Aorta (tissue), 5 donors: ENCODE data around the gene CAMK2D. TPM values are rescaled to one million over a fixed set of nuclear protein-coding genes. Genes with fewer than 3 reads are reported as not detected.

Source experiments
- ATAC-seq: fragments of 200-7000 bp; cut with Tn5 transposase; one replicate; pipeline ENCODE4 v1.9.1; 2022; ENCODE audit warnings: moderate library complexity; ENCODE audit not compliant: low FRiP score
- DNase-seq, 2 donors: peaks; one replicate each; pipeline ENCODE4 v3.0.0-alpha.2; 2020
- H3K27ac ChIP-seq, 2 donors: one replicate each; pipeline ENCODE4 v1.5.1; 2013; ENCODE audit warnings: low read length in 2 of 2, mild to moderate bottlenecking in 2 of 2, moderate library complexity in 2 of 2, control low read depth in 1 of 2, inconsistent platforms in 1 of 2, low read depth in 1 of 2
- H3K27me3 ChIP-seq, 2 donors: one replicate each; pipeline ENCODE4 v1.6.1; 2013; ENCODE audit warnings: control low read depth in 1 of 2, low read length in 1 of 2, mild to moderate bottlenecking in 1 of 2, moderate library complexity in 1 of 2; ENCODE audit not compliant: insufficient read depth in 2 of 2, control insufficient read depth in 1 of 2
- H3K36me3 ChIP-seq, 2 donors: one replicate each; pipeline ENCODE4 v1.6.1; 2013; ENCODE audit warnings: control low read depth in 1 of 2, low read length in 1 of 2, mild to moderate bottlenecking in 1 of 2; ENCODE audit not compliant: insufficient read depth in 2 of 2, control insufficient read depth in 1 of 2
- H3K4me1 ChIP-seq, 2 donors: one replicate each; pipeline ENCODE4 v1.6.1; 2013; ENCODE audit warnings: low read length in 2 of 2, control low read depth in 1 of 2, mild to moderate bottlenecking in 1 of 2, moderate library complexity in 1 of 2; ENCODE audit not compliant: insufficient read depth in 2 of 2, control insufficient read depth in 1 of 2
- H3K4me3 ChIP-seq, 2 donors: one replicate each; pipeline ENCODE4 v1.5.1; 2013; ENCODE audit warnings: low read length in 2 of 2, control low read depth in 1 of 2, mild to moderate bottlenecking in 1 of 2
- H3K9me3 ChIP-seq: one replicate; pipeline ENCODE4 v1.6.1; 2013; ENCODE audit warnings: mild to moderate bottlenecking, low read length; ENCODE audit not compliant: control insufficient read depth
- WGBS, 2 donors: extraction: QIAGEN DNeasy Blood & Tissue Kit; methylation state at CpG; one replicate each; pipeline ENCODE4 v1.1.7; 2013; 5-methylcytosine and 5-hydroxymethylcytosine counted together
- intact Hi-C, 2 donors: fragments of 100-400 bp; cut with DNase I; formaldehyde crosslinking; loops; one replicate each; pipeline versions ENCODE4 v1.14.2 to v1.15.0; 2022
- polyA plus RNA-seq, 2 donors: library from polyadenylated mRNA; stranded (reverse); fragments of 200-250 nt; gene quantifications; one replicate each; pipeline ENCODE4 v1.2.3, GENCODE V29; 2013
- total RNA-seq, 2 donors: library from RNA; stranded (reverse); fragmentation: NEBNext Ultra II Directional; extraction: Animal tissue kit (Norgen Biotek cat#: 25700); gene quantifications; one replicate each; pipeline ENCODE4 v1.2.1, GENCODE V29; 2021
- donor health status: healthy with polysubstance abuse.
- donor health status: Bipolar disorder and iron deficiency.
- donor health status: DM: no; HTN: no; CAD: no.
- donor health status: DM: no; HTN: no; CAD: no.
- donor health status: DM: yes; HTN: yes; CAD: no.

Gene CAMK2D
- total and polyA plus RNA-seq, 4 donors = 18.7 to 71.8 (median 37.7) TPM

- DNase-seq (no peak), ATAC-seq (no peak)
- WGBS, 2 donors = 96 to 97% methylated on average over 2 of the region's 2 CpGs
- Histone ChIP-seq H3K4me1 (peaks cover 2 to 18% of the 10 kb centered on the region in 2 donors), H3K9me3 (no peaks in the 10 kb centered on the region), H3K36me3 (no peaks in the 10 kb centered on the region), H3K27me3 (no peaks in the 10 kb centered on the region), H3K27ac (no peak overlapping the region), H3K4me3 (no peak overlapping the region)
- intact Hi-C loops = no loop called here
Measured at GRCh38 chr4:113587156-113587555, 174.4 kb downstream of the CAMK2D start.

GRCh38 chr4:113586072-113586471 is 175.5 kb downstream of the CAMK2D start:
- peaks cover 2 to 16% of the 10 kb centered on the region in 2 donors for H3K4me1 ChIP-seq
- no peak overlapping the region for H3K27ac ChIP-seq
- H3K36me3 ChIP-seq = no peaks in the 10 kb centered on the region
- intact Hi-C loops = no loop called here
- H3K4me3 ChIP-seq = no peak overlapping the region
- H3K27me3 ChIP-seq = no peaks in the 10 kb centered on the region
- no peak for DNase-seq
- no peaks in the 10 kb centered on the region for H3K9me3 ChIP-seq
- no peak for ATAC-seq

GRCh38 chr4:113584407-113585150 is 177.0 kb downstream of the CAMK2D start:
- Histone ChIP-seq H3K36me3 (no peaks in the 10 kb centered on the region), H3K9me3 (no peaks in the 10 kb centered on the region), H3K4me1 (peaks cover 2 to 16% of the 10 kb centered on the region in 2 donors), H3K4me3 (no peak overlapping the region), H3K27ac (peak overlapping the region in 1 of 2 donors; percentile 64), H3K27me3 (no peaks in the 10 kb centered on the region)
- 26 to 32% methylated on average over 4 of the region's 4 CpGs for WGBS, 2 donors
- intact Hi-C loops = no loop called here
- no peak for ATAC-seq
- DNase-seq = no peak

- no peak for ATAC-seq
- H3K9me3 ChIP-seq = no peaks in the 10 kb centered on the region
- H3K27me3 ChIP-seq = no peaks in the 10 kb centered on the region
- no peaks in the 10 kb centered on the region for H3K36me3 ChIP-seq
- 77 to 78% methylated on average over 4 of the region's 4 CpGs for WGBS, 2 donors
- no peak overlapping the region for H3K4me3 ChIP-seq
- DNase-seq = no peak
- no peak overlapping the region for H3K27ac ChIP-seq
- intact Hi-C loops = no loop called here
- peaks cover 2 to 16% of the 10 kb centered on the region in 2 donors for H3K4me1 ChIP-seq
Measured at GRCh38 chr4:113582737-113583136, 178.8 kb downstream of the CAMK2D start.

- ATAC-seq (no peak), DNase-seq (no peak)
- no peaks in the 10 kb centered on the region for H3K27me3 ChIP-seq
- H3K4me1 ChIP-seq = peaks cover 2 to 7% of the 10 kb centered on the region in 2 donors
- no peak overlapping the region for H3K27ac ChIP-seq
- H3K9me3 ChIP-seq = no peaks in the 10 kb centered on the region
- H3K4me3 ChIP-seq = no peak overlapping the region
- intact Hi-C loops = no loop called here
- no peaks in the 10 kb centered on the region for H3K36me3 ChIP-seq
- 20 to 52% methylated on average over 1 of the region's 1 CpG for WGBS, 2 donors
Measured at GRCh38 chr4:113579360-113579759, 182.2 kb downstream of the CAMK2D start.

- ATAC-seq (no peak), DNase-seq (no peak)
- Histone ChIP-seq H3K4me3 (no peak overlapping the region), H3K9me3 (no peaks in the 10 kb centered on the region), H3K4me1 (peaks cover 0 to 2% of the 10 kb centered on the region in 2 donors), H3K27ac (no peak overlapping the region), H3K36me3 (no peaks in the 10 kb centered on the region), H3K27me3 (no peaks in the 10 kb centered on the region)
- intact Hi-C loops = no loop called here
- 94 to 95% methylated on average over 5 of the region's 5 CpGs for WGBS, 2 donors
Measured at GRCh38 chr4:113576947-113577678, 184.4 kb downstream of the CAMK2D start.

- Histone ChIP-seq H3K4me1 (peaks cover 0 to 2% of the 10 kb centered on the region in 2 donors), H3K9me3 (no peaks in the 10 kb centered on the region), H3K27ac (no peak overlapping the region), H3K4me3 (no peak overlapping the region), H3K36me3 (no peaks in the 10 kb centered on the region), H3K27me3 (no peaks in the 10 kb centered on the region)
- WGBS, 2 donors = 41 to 44% methylated on average over 2 of the region's 2 CpGs
- no peak for DNase-seq
- no peak for ATAC-seq
- intact Hi-C loops = no loop called here
Measured at GRCh38 chr4:113575401-113575800, 186.1 kb downstream of the CAMK2D start.

GRCh38 chr4:113574636-113575103 is 186.9 kb downstream of the CAMK2D start:
- H3K36me3 ChIP-seq = no peaks in the 10 kb centered on the region
- intact Hi-C loops = no loop called here
- DNase-seq (no peak), ATAC-seq (peak; percentile 44)
- peaks cover 0 to 2% of the 10 kb centered on the region in 2 donors for H3K4me1 ChIP-seq
- 2 to 3% methylated on average over 1 of the region's 1 CpG for WGBS, 2 donors
- H3K4me3 ChIP-seq = no peak overlapping the region
- H3K9me3 ChIP-seq = no peaks in the 10 kb centered on the region
- H3K27ac ChIP-seq = no peak overlapping the region
- no peaks in the 10 kb centered on the region for H3K27me3 ChIP-seq

- DNase-seq = no peak
- WGBS, 2 donors = 91 to 96% methylated on average over 3 of the region's 3 CpGs
Measured at GRCh38 chr4:113572620-113573019, 188.9 kb downstream of the CAMK2D start.

More at GRCh38 chr4:113572620-113573019, 188.9 kb downstream of the CAMK2D start:
- no peak for ATAC-seq
- Histone ChIP-seq H3K9me3 (no peaks in the 10 kb centered on the region), H3K27ac (no peak overlapping the region), H3K4me1 (peaks cover 0 to 2% of the 10 kb centered on the region in 2 donors), H3K4me3 (no peak overlapping the region), H3K27me3 (no peaks in the 10 kb centered on the region), H3K36me3 (no peaks in the 10 kb centered on the region)
- intact Hi-C loops = no loop called here
